VCaP (cell line): ENCODE results near the gene FAM120B.
"Not testable (repeated sequence)": the region's sequence is repeated elsewhere in the genome, so short reads cannot be mapped to it uniquely, and the experiment has no call there.

ENCODE experiments used
- H3K27ac ChIP-seq: fragments of 450-650 bp; 2 replicates; pipeline ENCODE4 v1.5.1; 2017
- CTCF ChIP-seq: fragments of 450-650 bp; conservative IDR thresholded peaks from 2 replicates; pipeline ENCODE4 v1.5.1; 2017; ENCODE audit warnings: mild to moderate bottlenecking, moderate library complexity

Gene FAM120B

GRCh38 chr6:170344631-170345576 is 38.3 kb downstream of the FAM120B start:
- H3K27ac ChIP-seq: no peak overlapping the region
- no peak for TF ChIP-seq CTCF

GRCh38 chr6:170345662-170346061 is 39.1 kb downstream of the FAM120B start:
- TF ChIP-seq CTCF: no peak
- H3K27ac ChIP-seq: no peak overlapping the region

- no peak overlapping the region for H3K27ac ChIP-seq
- TF ChIP-seq CTCF: no peak
Observed at GRCh38 chr6:170346649-170347048, 40.1 kb downstream of the FAM120B start.

GRCh38 chr6:170347091-170347490 is 40.5 kb downstream of the FAM120B start:
- H3K27ac ChIP-seq: no peak overlapping the region
- TF ChIP-seq CTCF: no peak

GRCh38 chr6:170347975-170348374 is 41.4 kb downstream of the FAM120B start:
- no peak for TF ChIP-seq CTCF
- no peak overlapping the region for H3K27ac ChIP-seq

- H3K27ac ChIP-seq: not testable (repeated sequence)
Observed at GRCh38 chr6:170351456-170351855, 44.9 kb downstream of the FAM120B start.

GRCh38 chr6:170355190-170355589 is 48.6 kb downstream of the FAM120B start:
- not testable (repeated sequence) for H3K27ac ChIP-seq

GRCh38 chr6:170355661-170356060 is 49.1 kb downstream of the FAM120B start:
- H3K27ac ChIP-seq: no peak overlapping the region
- no peak for TF ChIP-seq CTCF
